H1 (cell line): ENCODE measurements around the gene KCNE1. TPM values are rescaled to one million over a fixed set of nuclear protein-coding genes. Genes with fewer than 3 reads are reported as not detected.
"Not testable (repeated sequence)": the region's sequence is repeated elsewhere in the genome, so short reads cannot be mapped to it uniquely, and the experiment has no call there.

Experiments used
- CTCF ChIA-PET: fragments of 300-600 bp; sonication (Branson Sonifier 250); formaldehyde crosslinking; loops from one replicate; lab custom pipeline; 2021; ENCODE audit not compliant: partially characterized antibody; lab: Charles Lee
- POLR2A ChIA-PET: fragments of 300-600 bp; sonication (Branson Sonifier 250); formaldehyde crosslinking; loops from one replicate; lab custom pipeline; 2021; ENCODE audit warnings: inconsistent platforms; ENCODE audit not compliant: partially characterized antibody; lab: Charles Lee
- DNase-seq, 2 experiments: peaks; one replicate each; pipeline versions ENCODE4 v3.0.0 to v3.0.0-alpha.2; 2010 to 2022; ENCODE audit warnings: low spot score in 2 of 2, low read depth in 1 of 2, mixed read lengths in 1 of 2
- FAIRE-seq: peaks from 2 replicates; lab custom pipeline; 2011; peaks lifted over from hg19 to GRCh38; lab: Jason Lieb, UNC
- H2AFZ ChIP-seq: 2 replicates; pipeline ENCODE4 v1.8.1; 2012; ENCODE audit warnings: low read length, inconsistent platforms
- H2AK5ac ChIP-seq: 2 replicates; pipeline ENCODE4 v1.6.1; 2013; ENCODE audit warnings: low read depth, low read length
- H2BK120ac ChIP-seq: replicated peaks from 2 replicates; pipeline ENCODE3; 2013; ENCODE audit warnings: low read depth, low read length, inconsistent platforms
- H2BK12ac ChIP-seq: 2 replicates; pipeline ENCODE4 v1.6.1; 2013; ENCODE audit warnings: low read depth, low read length
- H2BK15ac ChIP-seq: 2 replicates; pipeline ENCODE4 v1.6.1; 2013; ENCODE audit warnings: low read length
- H2BK20ac ChIP-seq: 2 replicates; pipeline ENCODE4 v1.6.1; 2013; ENCODE audit warnings: low read length
- H2BK5ac ChIP-seq: 2 replicates; pipeline ENCODE4 v1.6.1; 2013; ENCODE audit warnings: low read depth, low read length
- H3K14ac ChIP-seq: 2 replicates; pipeline ENCODE4 v1.6.1; 2013; ENCODE audit warnings: inconsistent platforms; ENCODE audit not compliant: insufficient read length
- H3K18ac ChIP-seq: 2 replicates; pipeline ENCODE4 v1.6.1; 2013; ENCODE audit warnings: low read length; ENCODE audit errors: extremely low read depth
- H3K23ac ChIP-seq: 2 replicates; pipeline ENCODE4 v1.6.1; 2013; ENCODE audit warnings: inconsistent platforms; ENCODE audit not compliant: insufficient read length
- H3K23me2 ChIP-seq: 2 replicates; pipeline ENCODE4 v1.6.1; 2013; ENCODE audit warnings: low read depth, low read length
- H3K27ac ChIP-seq: 2 replicates; pipeline ENCODE4 v1.6.1; 2011; ENCODE audit warnings: low read depth, low read length, inconsistent platforms
- H3K27me3 ChIP-seq, 4 experiments: replicated peaks in 1 of 4; 1 replicate in 1 of 4; 2 replicates in 3 of 4; pipeline versions ENCODE4 v1.6.1 to v1.8.1; 2011 to 2013; ENCODE audit warnings: low read length in 3 of 4, mild to moderate bottlenecking in 3 of 4, inconsistent platforms in 2 of 4, mixed read lengths in 2 of 4, moderate library complexity in 1 of 4; ENCODE audit not compliant: control insufficient read depth in 3 of 4, insufficient read depth in 3 of 4; ENCODE audit errors: extremely low read depth in 1 of 4
- H3K36me3 ChIP-seq, 4 experiments: 2 replicates each; pipeline versions ENCODE4 v1.6.1 to v1.8.1; 2011 to 2013; ENCODE audit warnings: mild to moderate bottlenecking in 4 of 4, low read length in 3 of 4, moderate library complexity in 2 of 4, control low read depth in 1 of 4, inconsistent platforms in 1 of 4; ENCODE audit not compliant: insufficient read depth in 4 of 4, control insufficient read depth in 2 of 4
- H3K4ac ChIP-seq: replicated peaks from 2 replicates; pipeline ENCODE3; 2013; ENCODE audit warnings: low read length, low read depth, mixed read lengths, inconsistent platforms; ENCODE audit not compliant: insufficient read length
- H3K4me1 ChIP-seq, 4 experiments: replicated peaks in 1 of 4; 1 replicate in 1 of 4; 2 replicates in 3 of 4; pipeline versions ENCODE4 v1.6.1 to v1.8.1; 2011 to 2013; ENCODE audit warnings: low read length in 3 of 4, inconsistent platforms in 2 of 4, mixed read lengths in 1 of 4; ENCODE audit not compliant: insufficient read depth in 4 of 4, control insufficient read depth in 3 of 4
- H3K4me2 ChIP-seq, 2 experiments: 2 replicates each; pipeline versions ENCODE4 v1.6.1 to v1.8.1; 2011 to 2013; ENCODE audit warnings: low read depth in 2 of 2, low read length in 2 of 2, control low read depth in 1 of 2, inconsistent platforms in 1 of 2, mild to moderate bottlenecking in 1 of 2; ENCODE audit not compliant: insufficient read depth in 1 of 2
- H3K4me3 ChIP-seq, 4 experiments: fragments of 200-600, 300-600 bp in 1 of 4; sonication (generic), shearing (Covaris generic), sonication (Bioruptor Twin) in 1 of 4; 2 replicates each; pipeline versions ENCODE4 v1.5.1 to v1.8.1; 2011 to 2016; ENCODE audit warnings: low read length in 4 of 4, low read depth in 3 of 4, control low read depth in 2 of 4, inconsistent platforms in 2 of 4, mild to moderate bottlenecking in 2 of 4, mixed read lengths in 1 of 4, moderate library complexity in 1 of 4; ENCODE audit not compliant: insufficient read depth in 2 of 4; ENCODE audit errors: extremely low read depth in 1 of 4
- H3K56ac ChIP-seq: replicated peaks from 2 replicates; pipeline ENCODE3; 2013; ENCODE audit warnings: low read depth, mild to moderate bottlenecking, mixed read lengths, low read length, inconsistent platforms; ENCODE audit not compliant: insufficient read length
- H3K79me1 ChIP-seq: 2 replicates; pipeline ENCODE4 v1.6.1; 2013; ENCODE audit warnings: low read depth, low read length, control low read depth
- H3K79me2 ChIP-seq, 2 experiments: 2 replicates each; pipeline versions ENCODE4 v1.6.1 to v1.8.1; 2012 to 2013; ENCODE audit warnings: low read length in 2 of 2, mild to moderate bottlenecking in 2 of 2, inconsistent platforms in 1 of 2; ENCODE audit not compliant: insufficient read depth in 2 of 2, control insufficient read depth in 1 of 2
- H3K9ac ChIP-seq, 4 experiments: replicated peaks in 1 of 4; 1 replicate in 1 of 4; 2 replicates in 3 of 4; pipeline versions ENCODE4 v1.6.1 to v1.8.1; 2011 to 2013; ENCODE audit warnings: low read depth in 3 of 4, low read length in 3 of 4, control low read depth in 2 of 4, mild to moderate bottlenecking in 2 of 4, moderate library complexity in 2 of 4, inconsistent platforms in 1 of 4; ENCODE audit errors: extremely low read depth in 1 of 4
- H3K9me3 ChIP-seq, 2 experiments: 2 replicates each; pipeline versions ENCODE4 v1.6.1 to v1.8.1; 2012 to 2013; ENCODE audit warnings: mild to moderate bottlenecking in 2 of 2, moderate library complexity in 2 of 2, control low read depth in 1 of 2, inconsistent platforms in 1 of 2, low read depth in 1 of 2, low read length in 1 of 2, mixed read lengths in 1 of 2; ENCODE audit not compliant: insufficient read depth in 2 of 2
- H4K20me1 ChIP-seq, 2 experiments: replicated peaks in 1 of 2; 2 replicates each; pipeline versions ENCODE3 to v1.8.1; 2011 to 2013; ENCODE audit warnings: inconsistent platforms in 2 of 2, low read length in 2 of 2, mild to moderate bottlenecking in 1 of 2; ENCODE audit not compliant: insufficient read depth in 2 of 2, control insufficient read depth in 1 of 2
- H4K5ac ChIP-seq: 2 replicates; pipeline ENCODE4 v1.6.1; 2013; ENCODE audit warnings: low read length, low read depth, mixed read lengths, inconsistent platforms; ENCODE audit not compliant: insufficient read length
- H4K8ac ChIP-seq: 2 replicates; pipeline ENCODE4 v1.8.0; 2013; ENCODE audit warnings: mild to moderate bottlenecking, moderate library complexity, low read length, inconsistent platforms; ENCODE audit not compliant: insufficient read depth; ENCODE audit errors: extremely low read depth
- H4K91ac ChIP-seq: replicated peaks from 2 replicates; pipeline ENCODE3; 2013; ENCODE audit warnings: low read length, mixed read lengths, inconsistent platforms; ENCODE audit not compliant: insufficient read length
- WGBS, 2 experiments: shearing (Covaris generic) in 1 of 2; methylation state at CpG; one replicate each; pipeline versions ENCODE4 v1.1.6 to v1.1.7; 2013 to 2015; ENCODE audit warnings: low lambda C conversion rate in 2 of 2, mixed read lengths in 2 of 2, inconsistent platforms in 1 of 2, low coverage in 1 of 2, missing lambda C conversion rate in 1 of 2; ENCODE audit not compliant: insufficient replicate concordance in 2 of 2, insufficient coverage in 1 of 2, insufficient read length in 1 of 2; ENCODE audit errors: extremely low coverage in 1 of 2, missing lambda C conversion rate in 1 of 2; 5-methylcytosine and 5-hydroxymethylcytosine counted together
- polyA plus RNA-seq, 7 experiments: library from polyadenylated mRNA; depleted of rRNA in 3 of 7; stranded (reverse) in 5 of 7; unstranded in 2 of 7; fragments of >200 nt in 5 of 7; fragments of 200-250 nt in 2 of 7; gene quantifications; 1 replicate in 5 of 7; 2 replicates in 1 of 7; 4 replicates in 1 of 7; pipeline versions ENCODE4 v1.2.1 to v1.2.3, GENCODE V29; 2011 to 2013; ENCODE audit warnings: missing spikeins in 2 of 7, mixed read lengths in 2 of 7
- total RNA-seq: library from RNA; stranded (reverse); fragmentation: NEBNext Ultra II Directional; extraction: Animal tissue kit (Norgen Biotek cat#: 25700); gene quantifications from 2 replicates; pipeline ENCODE4 v1.2.1, GENCODE V29; 2021

KCNE1 gene
- total and polyA plus RNA-seq, 2 of the 8 experiments (the other 6 are each of a cell fraction or from before 2014, with no cell fraction given) = 0.08 to 0.28 TPM

DNA sequence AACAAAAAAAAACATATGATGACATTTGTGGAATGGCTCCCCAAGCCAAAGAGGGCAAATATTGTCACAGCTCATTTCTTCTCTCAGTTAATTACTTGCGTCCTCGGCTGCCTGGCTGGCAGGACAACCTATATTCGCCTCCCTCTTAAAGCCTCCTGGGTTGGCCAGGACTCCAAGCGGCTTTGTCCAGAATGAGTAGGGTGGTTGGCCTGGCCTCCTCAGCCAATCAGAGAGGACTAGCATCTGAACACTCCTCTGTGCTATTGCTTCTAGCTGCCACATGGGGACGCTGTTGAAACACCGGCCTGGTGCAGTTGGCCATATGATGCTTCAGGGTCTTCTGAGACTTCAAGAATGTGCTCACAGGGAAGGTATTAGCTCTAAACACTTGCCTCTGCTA is 83.6 kb downstream of the KCNE1 start:
- H4K20me1 ChIP-seq, H2BK20ac ChIP-seq, H3K79me1 ChIP-seq, H3K79me2 ChIP-seq, H4K91ac ChIP-seq, CTCF ChIA-PET, H2BK12ac ChIP-seq, H2BK120ac ChIP-seq, H2BK5ac ChIP-seq, H3K36me3 ChIP-seq, H3K4me3 ChIP-seq, H3K9ac ChIP-seq, POLR2A ChIA-PET, H2AFZ ChIP-seq, H3K9me3 ChIP-seq, DNase-seq, H4K5ac ChIP-seq, H2AK5ac ChIP-seq, H4K8ac ChIP-seq, H3K23ac ChIP-seq, H3K14ac ChIP-seq, H3K56ac ChIP-seq, H3K27me3 ChIP-seq, H2BK15ac ChIP-seq, H3K4me1 ChIP-seq, H3K23me2 ChIP-seq, H3K27ac ChIP-seq, H3K18ac ChIP-seq, H3K4me2 ChIP-seq, H3K4ac ChIP-seq: not testable (repeated sequence)
- FAIRE-seq = peak; percentile 86
- no CpG with 5 or more reads among the region's 6 CpGs for WGBS, 2 experiments

DNA sequence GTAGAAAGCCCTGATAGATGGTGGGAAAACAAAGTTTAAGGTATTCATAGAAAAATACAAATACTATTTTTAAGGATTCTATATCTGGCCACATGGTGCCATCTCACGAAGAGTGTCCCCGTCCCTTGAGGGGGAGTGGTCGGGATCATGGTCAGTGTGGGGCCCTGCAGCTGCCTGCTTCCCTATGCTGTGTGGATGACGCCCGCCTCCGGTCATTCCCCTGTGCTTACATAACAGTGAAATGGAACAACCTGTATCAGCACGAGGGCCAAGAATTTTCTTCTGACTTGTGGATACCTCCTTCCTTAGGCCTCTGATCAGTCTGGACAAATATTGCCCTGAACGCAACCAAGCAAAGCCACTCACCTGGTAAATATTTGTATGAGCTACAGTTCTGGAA is 84.7 kb downstream of the KCNE1 start:
- H3K79me1 ChIP-seq, H3K4ac ChIP-seq, H2BK5ac ChIP-seq, FAIRE-seq, H3K56ac ChIP-seq, H3K36me3 ChIP-seq, H3K9me3 ChIP-seq, CTCF ChIA-PET, H3K4me1 ChIP-seq, DNase-seq, POLR2A ChIA-PET, H2BK120ac ChIP-seq, H3K27me3 ChIP-seq, H2AFZ ChIP-seq, H4K5ac ChIP-seq, H3K9ac ChIP-seq, H3K23ac ChIP-seq, H2BK12ac ChIP-seq, H3K27ac ChIP-seq, H3K4me3 ChIP-seq, H3K23me2 ChIP-seq, H4K20me1 ChIP-seq, H3K18ac ChIP-seq, H3K4me2 ChIP-seq, H2AK5ac ChIP-seq, H3K79me2 ChIP-seq, H3K14ac ChIP-seq, H2BK20ac ChIP-seq, H4K8ac ChIP-seq, H2BK15ac ChIP-seq, H4K91ac ChIP-seq: not testable (repeated sequence)
- WGBS, 2 experiments = no CpG with 5 or more reads among the region's 8 CpGs
